Measurements from ENCODE around the gene ANKRD44. TPM values are rescaled to one million over a fixed set of nuclear protein-coding genes. Genes with fewer than 3 reads are reported as not detected.

ANKRD44 gene
- total RNA-seq, 1 experiment from 2014 or later, result 7.1 TPM

DNA sequence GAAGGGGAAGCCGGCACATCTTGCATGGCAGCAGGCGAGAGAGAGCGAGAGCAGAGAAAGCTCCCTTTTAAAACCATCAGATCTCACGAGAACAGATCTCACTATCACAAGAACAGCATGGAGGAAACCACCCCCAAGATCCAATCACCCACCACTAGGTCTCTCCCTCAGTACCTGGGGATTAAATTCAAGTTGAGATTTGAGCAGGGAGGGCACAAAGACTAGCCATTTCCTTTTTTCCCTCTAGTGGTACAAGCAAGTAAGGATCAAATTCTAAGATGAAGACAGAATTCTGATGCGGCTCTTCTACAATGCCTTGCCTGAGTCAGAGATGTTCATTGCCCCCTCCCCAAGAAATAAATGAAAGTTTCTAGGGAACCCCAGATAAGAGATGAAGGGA lies 45.6 kb upstream of the ANKRD44 start:
- Mint-ChIP-seq H3K27ac (ENCODE audit: unreplicated experiment) (no peak overlapping the region), H3K4me3 (ENCODE audit: low read depth, unreplicated experiment) (no peak overlapping the region), H3K27me3 (ENCODE audit: unreplicated experiment) (no peaks in the 10 kb centered on the region), H3K36me3 (ENCODE audit: insufficient read depth, unreplicated experiment) (no peaks in the 10 kb centered on the region), H3K9me3 (ENCODE audit: low read depth, unreplicated experiment) (no peaks in the 10 kb centered on the region), H3K4me1 (ENCODE audit: low read depth, unreplicated experiment) (peaks cover 3% of the 10 kb centered on the region)
- intact Hi-C loops (cut with micrococcal nuclease; ENCODE audit: unreplicated experiment), result no loop called here
- TF ChIP-seq, protein P1, sequence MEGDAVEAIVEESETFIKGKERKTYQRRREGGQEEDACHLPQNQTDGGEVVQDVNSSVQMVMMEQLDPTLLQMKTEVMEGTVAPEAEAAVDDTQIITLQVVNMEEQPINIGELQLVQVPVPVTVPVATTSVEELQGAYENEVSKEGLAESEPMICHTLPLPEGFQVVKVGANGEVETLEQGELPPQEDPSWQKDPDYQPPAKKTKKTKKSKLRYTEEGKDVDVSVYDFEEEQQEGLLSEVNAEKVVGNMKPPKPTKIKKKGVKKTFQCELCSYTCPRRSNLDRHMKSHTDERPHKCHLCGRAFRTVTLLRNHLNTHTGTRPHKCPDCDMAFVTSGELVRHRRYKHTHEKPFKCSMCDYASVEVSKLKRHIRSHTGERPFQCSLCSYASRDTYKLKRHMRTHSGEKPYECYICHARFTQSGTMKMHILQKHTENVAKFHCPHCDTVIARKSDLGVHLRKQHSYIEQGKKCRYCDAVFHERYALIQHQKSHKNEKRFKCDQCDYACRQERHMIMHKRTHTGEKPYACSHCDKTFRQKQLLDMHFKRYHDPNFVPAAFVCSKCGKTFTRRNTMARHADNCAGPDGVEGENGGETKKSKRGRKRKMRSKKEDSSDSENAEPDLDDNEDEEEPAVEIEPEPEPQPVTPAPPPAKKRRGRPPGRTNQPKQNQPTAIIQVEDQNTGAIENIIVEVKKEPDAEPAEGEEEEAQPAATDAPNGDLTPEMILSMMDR (IDR thresholded peaks at IDR 0.05; ENCODE audit: unreplicated experiment), result peak; percentile 49
- CTCF ChIA-PET, result no interaction called here
- DNase-seq, result no peak
- no TSS peak for BruUV-seq (replicated peaks)

DNA sequence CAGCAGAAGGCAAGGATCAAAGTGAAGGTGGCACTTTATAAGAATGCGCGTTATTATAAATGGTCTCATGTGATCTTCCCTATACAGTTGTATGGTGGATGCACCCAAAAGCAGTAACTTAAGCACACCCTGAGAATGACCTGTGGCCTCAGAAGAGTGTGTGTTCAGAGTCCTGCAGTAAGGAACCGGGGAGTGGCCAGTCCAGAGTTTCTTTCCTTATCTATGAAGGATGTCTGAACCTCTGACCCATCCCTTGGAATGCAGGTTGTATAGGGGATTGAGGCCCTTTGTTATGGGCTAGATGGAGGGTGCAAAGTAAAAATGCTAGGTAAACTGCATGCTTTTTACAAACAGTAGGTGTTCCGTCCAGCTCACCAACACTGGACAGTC lies 43.6 kb upstream of the ANKRD44 start:
- Mint-ChIP-seq H3K4me1 (ENCODE audit: low read depth, unreplicated experiment) (peaks cover 12% of the 10 kb centered on the region), H3K9me3 (ENCODE audit: low read depth, unreplicated experiment) (no peaks in the 10 kb centered on the region), H3K36me3 (ENCODE audit: insufficient read depth, unreplicated experiment) (no peaks in the 10 kb centered on the region), H3K27ac (ENCODE audit: unreplicated experiment) (no peak overlapping the region), H3K4me3 (ENCODE audit: low read depth, unreplicated experiment) (no peak overlapping the region), H3K27me3 (ENCODE audit: unreplicated experiment) (no peaks in the 10 kb centered on the region)
- TF ChIP-seq, protein P1 (IDR thresholded peaks at IDR 0.05; ENCODE audit: unreplicated experiment), result no peak
- BruUV-seq (replicated peaks), result no TSS peak
- intact Hi-C loops (cut with micrococcal nuclease; ENCODE audit: unreplicated experiment), result no loop called here
- DNase-seq, result no peak
- CTCF ChIA-PET, result no interaction called here

DNA sequence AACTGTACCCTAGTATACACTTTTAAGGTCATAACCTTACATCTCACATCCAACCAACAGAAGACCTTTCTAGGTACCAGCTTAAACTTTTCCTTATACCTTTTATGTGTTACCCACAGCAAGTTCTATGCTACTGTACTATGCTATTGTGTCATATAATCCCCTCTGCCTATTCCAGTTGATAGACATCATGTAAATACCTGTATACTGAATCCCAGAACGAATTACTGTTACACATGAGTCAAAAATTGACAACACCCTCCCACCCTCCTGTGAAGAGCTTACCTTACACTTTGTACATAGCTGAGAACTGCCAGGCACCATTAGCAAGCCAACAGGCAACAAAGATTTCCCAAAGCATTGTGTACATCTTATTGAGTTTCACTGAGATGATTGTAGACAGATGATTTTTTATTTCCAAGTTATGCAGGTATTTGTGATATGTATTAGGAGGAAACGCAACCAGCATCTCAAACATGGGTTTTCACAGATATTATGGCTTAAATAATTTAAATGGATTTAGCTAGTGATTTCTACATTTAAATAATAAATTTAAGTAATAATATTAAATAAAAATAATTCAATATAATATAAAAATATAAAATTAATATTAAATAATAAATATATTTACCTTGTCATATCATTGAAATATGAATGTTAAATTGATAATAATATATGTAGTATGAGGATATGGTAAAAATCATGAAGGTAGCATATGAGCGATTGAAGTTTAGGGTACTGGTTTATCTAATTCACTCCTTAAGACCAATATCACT lies 43.0 kb upstream of the ANKRD44 start:
- Mint-ChIP-seq H3K27me3 (ENCODE audit: unreplicated experiment) (no peaks in the 10 kb centered on the region), H3K4me3 (ENCODE audit: low read depth, unreplicated experiment) (no peak overlapping the region), H3K4me1 (ENCODE audit: low read depth, unreplicated experiment) (peaks cover 12% of the 10 kb centered on the region), H3K36me3 (ENCODE audit: insufficient read depth, unreplicated experiment) (no peaks in the 10 kb centered on the region), H3K27ac (ENCODE audit: unreplicated experiment) (no peak overlapping the region), H3K9me3 (ENCODE audit: low read depth, unreplicated experiment) (no peaks in the 10 kb centered on the region)
- no TSS peak for BruUV-seq (replicated peaks)
- CTCF ChIA-PET, result no interaction called here
- no peak for DNase-seq
- TF ChIP-seq, protein P1 (IDR thresholded peaks at IDR 0.05; ENCODE audit: unreplicated experiment), result no peak
- intact Hi-C loops (cut with micrococcal nuclease; ENCODE audit: unreplicated experiment), result no loop called here

GRCh38 chr2:197349699-197350098 lies 39.1 kb upstream of the ANKRD44 start:
- CTCF ChIA-PET, result no interaction called here
- no peaks in the 10 kb centered on the region for H3K36me3 Mint-ChIP-seq (ENCODE audit: insufficient read depth, unreplicated experiment)
- H3K9me3 Mint-ChIP-seq (ENCODE audit: low read depth, unreplicated experiment), result no peaks in the 10 kb centered on the region
- intact Hi-C loops (cut with micrococcal nuclease; ENCODE audit: unreplicated experiment), result no loop called here
- H3K27ac Mint-ChIP-seq (ENCODE audit: unreplicated experiment), result no peak overlapping the region
- no peak for DNase-seq
- TF ChIP-seq, protein P1 (IDR thresholded peaks at IDR 0.05; ENCODE audit: unreplicated experiment), result no peak
- no peaks in the 10 kb centered on the region for H3K27me3 Mint-ChIP-seq (ENCODE audit: unreplicated experiment)
- H3K4me3 Mint-ChIP-seq (ENCODE audit: low read depth, unreplicated experiment), result no peak overlapping the region
- peaks cover 12% of the 10 kb centered on the region for H3K4me1 Mint-ChIP-seq (ENCODE audit: low read depth, unreplicated experiment)
- BruUV-seq (replicated peaks), result no TSS peak

Data from Calu3 (cell line).